ENCODE results near the gene SHH.

The SHH gene

GRCh38 chr7:155811895-155812761 is at the start of gene SHH:
Gene SHH (minus strand): TSS chr7:155812463. CDS start chr7:155812122, 341 bp downstream.
- no peak for DNase-seq

GRCh38 chr7:155861480-155861868 is 49.2 kb upstream of the SHH start:
- DNase-seq, result no peak

- DNase-seq, result peak; percentile 75
Observed at GRCh38 chr7:155860840-155861479, 48.7 kb upstream of the SHH start.

- DNase-seq, result no peak
Observed at GRCh38 chr7:155860461-155860839, 48.2 kb upstream of the SHH start.

GRCh38 chr7:155858521-155859061 is 46.3 kb upstream of the SHH start:
- DNase-seq, result no peak

GRCh38 chr7:155857141-155857540 is 44.9 kb upstream of the SHH start:
- DNase-seq, result no peak

- DNase-seq, result no peak
Observed at GRCh38 chr7:155856656-155857055, 44.4 kb upstream of the SHH start.

- no peak for DNase-seq
Observed at GRCh38 chr7:155852426-155853301, 40.4 kb upstream of the SHH start.

GRCh38 chr7:155851892-155852291 is 39.6 kb upstream of the SHH start:
- DNase-seq, result no peak

GRCh38 chr7:155850766-155851678 is 38.8 kb upstream of the SHH start:
- no peak for DNase-seq

- DNase-seq, result no peak
Observed at GRCh38 chr7:155850001-155850436, 37.8 kb upstream of the SHH start.

- DNase-seq, result no peak
Observed at GRCh38 chr7:155848691-155849669, 36.7 kb upstream of the SHH start.

- DNase-seq, result no peak
Observed at GRCh38 chr7:155847821-155848435, 35.7 kb upstream of the SHH start.

GRCh38 chr7:155846936-155847335 is 34.7 kb upstream of the SHH start:
- no peak for DNase-seq

- DNase-seq, result no peak
Observed at GRCh38 chr7:155846156-155846555, 33.9 kb upstream of the SHH start.

- DNase-seq, result no peak
Observed at GRCh38 chr7:155845226-155845625, 33.0 kb upstream of the SHH start.

GRCh38 chr7:155844526-155844925 is 32.3 kb upstream of the SHH start:
- DNase-seq, result no peak

- DNase-seq, result no peak
Observed at GRCh38 chr7:155844019-155844453, 31.8 kb upstream of the SHH start.

- no peak for DNase-seq
Observed at GRCh38 chr7:155843426-155844018, 31.3 kb upstream of the SHH start.

Data from RPMI8226 (cell line).